Inferior parietal cortex (tissue), 1 donor: ENCODE results near the gene ARRDC5.
"Not testable (repeated sequence)": the region's sequence is repeated elsewhere in the genome, so short reads cannot be mapped to it uniquely, and the experiment has no call there.

Source experiments
- DNase-seq: peaks from one replicate; pipeline ENCODE4 v3.0.0-alpha.2; 2016; ENCODE audit errors: extremely low spot score

The ARRDC5 gene

GRCh38 chr19:4902796-4903195 is at the start of gene ARRDC5:
ARRDC5 (minus strand) TSS chr19:4902896; CDS start chr19:4902825, 71 bp downstream.
- no peak for DNase-seq

- DNase-seq: no peak
These were observed 49.0 kb upstream of the ARRDC5 start for GRCh38 chr19:4951656-4952055.

DNA sequence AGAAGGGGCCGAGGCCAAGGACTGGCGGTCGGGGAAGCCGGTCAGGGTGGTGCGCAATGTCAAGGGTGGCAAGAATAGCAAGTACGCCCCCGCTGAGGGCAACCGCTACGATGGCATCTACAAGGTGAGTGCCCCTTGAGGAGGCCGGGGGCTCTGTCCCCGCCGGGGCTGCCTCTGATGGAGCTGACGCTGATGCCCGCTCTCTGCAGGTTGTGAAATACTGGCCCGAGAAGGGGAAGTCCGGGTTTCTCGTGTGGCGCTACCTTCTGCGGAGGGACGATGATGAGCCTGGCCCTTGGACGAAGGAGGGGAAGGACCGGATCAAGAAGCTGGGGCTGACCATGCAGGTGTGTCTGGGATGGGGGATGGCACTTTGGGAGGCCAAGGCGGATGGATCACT is 48.0 kb upstream of the ARRDC5 start:
- not testable (repeated sequence) for DNase-seq

DNA sequence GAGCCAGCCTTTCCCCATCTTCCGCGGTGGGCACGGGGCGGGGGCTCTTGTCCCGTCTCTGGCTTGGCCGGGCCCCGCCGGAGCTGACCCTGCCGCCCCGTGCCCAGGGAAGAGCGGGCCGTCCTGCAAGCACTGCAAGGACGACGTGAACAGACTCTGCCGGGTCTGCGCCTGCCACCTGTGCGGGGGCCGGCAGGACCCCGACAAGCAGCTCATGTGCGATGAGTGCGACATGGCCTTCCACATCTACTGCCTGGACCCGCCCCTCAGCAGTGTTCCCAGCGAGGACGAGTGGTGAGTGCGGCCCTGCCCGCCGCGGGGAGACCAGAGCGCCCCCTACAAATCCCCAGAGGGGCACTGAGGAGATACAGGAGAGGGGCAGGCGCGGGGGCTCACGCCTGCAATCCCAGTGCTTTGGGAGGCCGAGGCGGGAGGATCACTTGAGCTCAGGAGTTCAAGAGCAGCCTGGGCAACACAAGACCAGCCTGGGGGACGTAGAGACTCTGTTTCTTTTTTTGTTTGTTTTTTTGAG is 39.0 kb upstream of the ARRDC5 start:
- not testable (repeated sequence) for DNase-seq

DNA sequence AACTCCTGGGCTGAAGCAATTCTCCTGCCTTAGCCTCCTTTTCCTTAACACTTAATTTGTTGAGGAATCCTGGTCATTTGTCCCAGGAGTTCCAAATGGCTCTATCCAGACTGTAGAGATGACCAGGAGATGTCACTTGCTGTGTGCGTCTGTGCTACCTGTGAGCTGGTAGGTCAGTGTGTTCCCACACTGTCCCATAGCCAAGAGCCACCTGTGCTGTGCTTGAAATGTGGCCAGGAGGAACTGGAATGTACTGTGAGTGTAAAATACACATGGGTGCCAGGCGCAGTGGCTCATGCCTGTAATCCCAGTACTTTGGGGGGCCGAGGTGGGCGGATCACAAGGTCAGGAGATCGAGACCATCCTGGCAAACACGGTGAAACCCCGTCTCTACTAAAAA is 36.8 kb upstream of the ARRDC5 start:
- DNase-seq: no peak

DNA sequence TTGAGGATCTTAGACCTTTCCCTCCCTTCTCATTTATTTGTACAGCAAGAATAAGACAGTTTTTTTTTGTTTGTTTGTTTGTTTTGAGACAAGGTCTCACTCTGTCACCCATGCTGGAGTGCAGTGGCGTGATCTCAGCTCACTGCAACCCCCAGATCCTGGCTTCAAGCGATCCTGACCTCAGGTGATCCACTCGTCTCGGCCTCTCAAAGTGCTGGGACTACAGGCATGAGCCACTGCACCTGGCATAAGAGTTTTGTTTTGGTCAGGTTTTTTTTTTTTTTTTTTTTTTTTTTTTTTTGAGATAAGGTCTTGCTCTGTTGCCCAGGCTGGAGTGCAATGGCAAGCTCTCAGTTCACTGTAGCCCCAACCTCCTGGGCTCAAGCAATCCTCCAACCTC is 35.8 kb upstream of the ARRDC5 start:
- not testable (repeated sequence) for DNase-seq

DNA sequence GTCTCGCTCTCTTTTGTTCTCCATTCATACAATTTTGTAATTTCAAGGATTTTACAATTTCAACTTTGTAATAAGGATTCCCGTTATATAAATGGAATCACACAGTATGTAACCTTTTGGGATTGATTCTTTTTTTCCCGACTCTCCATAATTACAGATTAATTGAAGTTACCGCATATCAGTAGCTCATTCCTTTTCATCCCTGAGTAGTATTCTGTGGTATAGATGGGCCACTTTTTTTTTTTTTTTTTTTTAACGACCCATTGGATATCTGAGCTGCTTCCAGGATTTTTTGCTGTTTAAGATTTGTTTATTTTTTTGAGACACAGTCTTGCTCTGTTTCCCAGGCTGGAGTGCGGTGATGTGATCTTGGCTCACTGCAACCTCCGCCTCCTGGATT is 34.4 kb upstream of the ARRDC5 start:
- no peak for DNase-seq

GRCh38 chr19:4935444-4935843 is 32.7 kb upstream of the ARRDC5 start:
- no peak for DNase-seq

DNA sequence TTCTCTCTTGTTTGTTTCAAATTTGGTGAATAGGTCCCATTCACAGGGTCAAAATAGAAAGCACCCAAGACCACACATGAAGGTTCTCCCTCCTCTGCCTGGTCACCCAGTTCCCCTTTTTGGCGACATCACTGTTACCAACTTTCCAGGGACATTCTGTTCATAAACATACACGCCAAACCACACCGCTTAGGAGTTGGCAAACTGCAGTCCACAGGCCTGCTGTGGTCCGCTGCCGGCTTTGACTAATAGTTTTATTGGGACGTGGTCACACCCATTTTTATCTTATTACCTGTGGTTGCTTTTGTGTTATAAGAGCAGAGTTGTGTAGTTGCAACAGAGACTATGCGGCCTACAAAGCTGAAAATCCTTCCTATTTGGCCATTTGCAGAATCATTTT is 30.8 kb upstream of the ARRDC5 start:
- no peak for DNase-seq

GRCh38 chr19:4932711-4933110 is 30.0 kb upstream of the ARRDC5 start:
- no peak for DNase-seq

DNA sequence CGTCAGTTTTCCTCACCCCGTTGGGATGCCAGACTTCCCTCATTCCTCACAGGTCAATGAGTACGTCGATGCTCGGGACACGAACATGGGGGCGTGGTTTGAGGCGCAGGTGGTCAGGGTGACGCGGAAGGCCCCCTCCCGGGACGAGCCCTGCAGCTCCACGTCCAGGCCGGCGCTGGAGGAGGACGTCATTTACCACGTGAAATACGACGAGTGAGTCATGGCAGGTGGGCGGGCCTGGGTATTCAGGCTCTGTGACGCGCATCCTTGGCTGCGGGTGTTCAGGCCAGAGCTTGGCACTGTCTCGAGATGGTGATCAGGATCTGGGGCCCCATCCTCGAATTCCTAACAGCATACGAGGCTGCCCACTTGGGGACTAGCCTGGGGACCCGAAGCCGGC is 28.0 kb upstream of the ARRDC5 start:
- no peak for DNase-seq

- DNase-seq: no peak
These were observed 26.5 kb upstream of the ARRDC5 start for GRCh38 chr19:4929186-4929585.

DNA sequence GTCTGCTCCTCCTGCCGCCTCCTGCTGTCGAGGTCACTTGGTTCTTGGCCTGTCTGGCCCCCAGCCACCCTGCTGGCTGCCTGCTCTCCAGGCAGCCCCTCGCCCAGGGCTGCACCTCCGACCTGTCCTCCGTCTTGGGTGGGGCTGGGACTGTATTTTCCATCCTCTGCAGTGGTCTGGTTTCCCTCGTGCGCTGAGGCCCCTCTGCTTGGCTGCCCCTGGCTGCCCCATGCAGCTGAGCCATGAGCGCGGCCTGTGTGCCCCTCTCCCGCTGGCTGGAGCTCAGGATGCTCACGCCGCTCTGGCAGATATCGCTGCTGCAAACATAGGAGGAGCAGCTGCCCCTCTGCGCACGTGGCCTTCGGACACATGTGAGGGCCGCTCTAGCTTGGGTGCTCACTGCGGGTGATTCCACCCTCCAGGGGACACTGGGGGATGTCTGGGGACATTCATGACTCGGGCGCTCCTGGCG is 20.6 kb upstream of the ARRDC5 start:
- no peak for DNase-seq

DNA sequence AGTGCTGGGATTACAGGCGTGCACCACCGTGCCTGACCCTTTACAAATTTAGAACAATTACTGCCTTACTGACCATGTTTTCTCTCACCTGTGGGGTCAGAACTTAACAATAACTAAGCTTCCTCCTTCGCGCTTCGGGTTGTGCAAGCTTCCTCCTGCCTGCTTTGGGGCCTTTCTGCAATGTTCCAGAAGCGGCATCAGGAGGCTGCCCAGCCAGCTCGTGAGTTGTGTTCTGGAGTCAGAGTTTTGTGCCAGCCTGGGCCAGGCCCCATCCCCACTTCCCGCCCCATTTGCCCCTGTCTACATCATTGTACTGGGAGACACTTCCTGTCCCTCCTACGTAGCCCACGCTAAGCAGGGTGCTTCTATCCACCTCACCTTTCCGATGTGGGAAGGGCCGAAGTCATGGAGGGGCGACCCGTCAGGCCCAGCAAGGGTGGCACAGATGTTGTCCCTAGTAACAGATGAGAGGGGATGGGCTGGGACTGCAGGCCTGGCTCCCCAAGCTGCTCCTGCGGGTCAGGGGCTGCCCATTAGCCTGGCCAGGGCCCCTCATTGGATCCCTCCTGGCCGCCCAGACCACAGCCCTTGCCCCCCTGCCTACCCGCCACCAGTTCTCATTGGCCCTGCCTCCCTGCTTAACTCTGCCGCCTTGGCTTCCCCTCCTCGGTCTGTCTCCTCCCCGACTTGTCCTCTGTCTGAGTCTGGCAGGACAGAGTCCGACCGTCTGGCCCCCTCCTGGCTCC is 20.0 kb upstream of the ARRDC5 start:
- DNase-seq: no peak

DNA sequence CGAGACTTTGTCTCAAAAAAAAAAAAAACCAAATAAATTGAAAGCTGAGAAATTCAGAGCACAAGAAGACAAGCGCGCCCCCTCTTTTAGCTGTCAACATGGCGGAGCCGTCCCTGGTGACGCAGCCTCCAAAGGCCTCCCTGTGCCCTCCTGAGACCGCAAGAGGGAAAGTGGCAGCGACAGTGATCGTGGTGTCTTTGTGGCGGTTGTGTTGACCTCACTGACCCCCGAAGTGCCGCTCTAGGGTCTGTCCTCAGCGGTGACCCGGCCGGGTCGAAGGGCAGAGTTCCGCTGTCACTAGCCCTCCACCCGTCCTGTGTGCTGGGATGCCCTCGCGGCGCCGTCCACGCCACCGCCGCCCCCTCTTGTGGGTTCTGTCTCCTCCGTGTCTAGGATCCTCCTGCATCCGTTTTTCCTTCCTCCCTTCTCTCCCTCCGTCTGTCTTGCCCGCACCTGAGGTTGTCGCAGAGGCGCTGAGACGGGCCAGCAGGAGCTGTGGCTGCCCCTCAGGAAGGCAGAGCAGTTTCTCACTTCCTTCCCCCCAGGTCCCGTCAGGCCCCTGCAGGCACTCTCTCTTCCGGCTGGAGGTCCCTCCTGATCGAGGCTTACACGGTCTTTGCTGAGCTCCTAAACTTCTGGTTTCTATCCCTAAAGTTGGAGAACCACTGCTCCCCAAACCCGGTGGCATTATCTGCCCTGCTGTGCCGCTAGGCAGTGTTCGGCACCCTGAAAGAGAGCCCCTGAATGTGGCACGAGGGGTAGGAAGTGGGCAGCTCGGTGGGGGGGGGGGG is 13.8 kb upstream of the ARRDC5 start:
- no peak for DNase-seq

- no peak for DNase-seq
These were observed 12.2 kb upstream of the ARRDC5 start for GRCh38 chr19:4914736-4915501.

DNA sequence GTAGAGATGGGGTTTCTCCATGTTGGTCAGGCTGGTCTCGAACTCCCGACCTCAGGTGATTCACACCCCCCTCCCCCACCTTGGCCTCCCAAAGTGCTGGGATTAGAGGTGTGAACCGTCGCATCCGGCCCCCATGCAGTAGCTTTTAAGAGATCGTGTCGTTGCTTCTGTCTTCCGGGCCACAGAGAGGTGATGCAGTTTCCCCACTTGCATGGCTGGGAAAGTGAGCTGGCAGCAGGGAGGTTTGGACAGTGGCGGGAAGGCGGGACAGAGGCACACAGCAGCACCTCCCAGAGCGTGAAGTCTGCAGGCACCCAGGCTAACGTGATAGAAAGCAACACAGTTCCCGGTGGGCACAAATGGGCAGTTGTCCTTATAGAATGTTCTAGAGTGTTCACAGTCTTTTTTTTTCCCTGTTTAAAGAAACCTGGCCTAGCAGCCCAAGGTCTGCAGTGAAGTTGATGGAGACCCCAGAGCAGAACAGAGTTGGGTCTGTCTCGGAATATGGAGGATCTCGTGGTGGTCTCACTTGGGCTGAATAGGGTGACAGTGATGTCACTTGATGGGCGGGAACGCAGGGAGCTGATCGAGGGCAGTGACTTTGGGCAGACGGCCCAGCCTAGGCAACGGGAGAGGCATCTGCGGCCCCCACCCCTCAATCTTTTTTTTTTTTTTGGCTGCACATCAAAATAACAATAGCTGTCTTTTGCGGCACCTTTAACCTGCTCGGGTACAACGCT is 11.5 kb upstream of the ARRDC5 start:
- DNase-seq: no peak

- DNase-seq: peak; percentile 77
These were observed 9.3 kb upstream of the ARRDC5 start for GRCh38 chr19:4911786-4912672.

GRCh38 chr19:4911314-4911713 is 8.6 kb upstream of the ARRDC5 start:
- DNase-seq: no peak

DNA sequence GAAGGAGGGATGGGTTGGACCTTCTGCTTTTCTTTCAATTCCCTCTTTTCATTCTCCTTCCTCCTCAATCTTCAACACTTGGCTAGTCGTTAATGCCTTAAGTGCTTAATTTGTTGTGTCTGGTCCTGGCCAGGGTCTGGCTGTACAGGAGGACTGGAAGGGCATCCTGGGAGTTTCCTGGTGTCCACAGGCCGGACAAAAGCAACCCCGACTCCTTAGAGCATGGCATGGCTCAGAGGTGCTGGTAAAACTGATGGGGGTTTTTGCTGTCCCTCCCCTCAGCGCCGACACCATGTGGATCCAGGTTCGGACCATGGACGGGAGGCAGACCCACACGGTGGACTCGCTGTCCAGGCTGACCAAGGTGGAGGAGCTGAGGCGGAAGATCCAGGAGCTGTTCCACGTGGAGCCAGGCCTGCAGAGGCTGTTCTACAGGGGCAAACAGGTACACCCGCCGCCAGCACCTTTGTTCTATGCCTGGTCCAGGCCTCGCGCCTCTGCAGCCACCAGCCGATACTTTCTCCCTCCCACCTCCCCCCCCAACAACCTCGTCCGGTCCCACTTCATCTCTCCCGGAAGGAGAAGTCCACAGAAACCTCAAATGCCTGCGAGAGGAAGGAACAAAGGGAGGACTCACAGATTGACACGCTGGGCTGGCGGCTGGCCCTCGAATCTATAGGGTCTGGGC is 8.0 kb upstream of the ARRDC5 start:
- peak; percentile 28 for DNase-seq
